Transverse colon (tissue), 4 donors: ENCODE results near the gene TMC7. TPM values are rescaled to one million over a fixed set of nuclear protein-coding genes. Genes with fewer than 3 reads are reported as not detected.
A peak's percentile ranks its signal among the peaks of the same experiment; 100 is the strongest.

ENCODE experiments used
- DNase-seq: peaks from one replicate; pipeline ENCODE4 v3.0.0-alpha.2; 2019
- H3K27ac ChIP-seq, 4 donors: fragments of 200-600 bp; sonication (generic); 2 replicates each; pipeline ENCODE4 v1.5.1; 2016 to 2018; ENCODE audit warnings: inconsistent platforms in 4 of 4
- H3K27me3 ChIP-seq: fragments of 200-600 bp; sonication (generic); 2 replicates; pipeline ENCODE4 v1.5.1; 2017; ENCODE audit warnings: inconsistent platforms
- H3K36me3 ChIP-seq, 4 donors: fragments of 200-600 bp; sonication (generic); 2 replicates each; pipeline ENCODE4 v1.5.1; 2017 to 2019; ENCODE audit warnings: inconsistent platforms in 4 of 4
- H3K4me1 ChIP-seq, 4 donors: fragments of 200-600 bp; sonication (generic); 2 replicates each; pipeline ENCODE4 v1.5.1; 2017 to 2020; ENCODE audit warnings: inconsistent platforms in 4 of 4
- H3K4me3 ChIP-seq, 4 donors: fragments of 200-600 bp; sonication (generic); 1 replicate in 1 of 4; 2 replicates in 3 of 4; pipeline versions ENCODE4 v1.5.1 to v1.6.1; 2017 to 2019; ENCODE audit warnings: inconsistent platforms in 4 of 4
- H3K9me3 ChIP-seq, 2 donors: fragments of 200-600 bp; sonication (generic); 2 replicates each; pipeline ENCODE4 v1.5.1; 2017 to 2019; ENCODE audit warnings: inconsistent platforms in 2 of 2
- EP300 ChIP-seq: sonication (generic); formaldehyde crosslinking; IDR thresholded peaks from one replicate; pipeline ENCODE4 v1.6.1; 2017; ENCODE audit warnings: antibody characterized with exemption, low read depth
- POLR2A ChIP-seq: fragments of 450-650 bp; IDR thresholded peaks from one replicate; pipeline ENCODE4 v1.6.1; 2016; ENCODE audit warnings: antibody characterized with exemption, mild to moderate bottlenecking, moderate library complexity
- POLR2AphosphoS5 ChIP-seq, 3 donors: sonication (generic); formaldehyde crosslinking; IDR thresholded peaks; one replicate each; pipeline ENCODE4 v1.6.1; 2016; ENCODE audit warnings: antibody characterized with exemption in 3 of 3
- WGBS, 2 donors: methylation state at CpG; one replicate each; pipeline ENCODE4 v1.1.5; 2018; ENCODE audit warnings: low coverage in 1 of 2; 5-methylcytosine and 5-hydroxymethylcytosine counted together
- in situ Hi-C, 4 donors: fragments of 200-750 bp; cut with MboI; loops; one replicate each; pipeline versions ENCODE4 v1.15.0 to v1.15.1; 2017; ENCODE audit warnings: low sequenced_read_pairs in 3 of 4, low pct_ligation_motif_present in 1 of 4, low pct_unique_long_range_greater_than_20kb in 1 of 4
- intact Hi-C: fragments of 100-400 bp; cut with DNase I; formaldehyde crosslinking; loops from one replicate; pipeline ENCODE4 v1.15.1; 2023; ENCODE audit warnings: low total_unique reads
- total RNA-seq, 4 donors: library from RNA; depleted of rRNA; stranded (reverse); fragments of >200 nt; gene quantifications; one replicate each; pipeline ENCODE4 v1.1.0, GENCODE V29; 2016
- TF ChIP-seq, protein P1 (sequence below), 5 experiments: fragments of 200-600 bp in 3 of 5; fragments of 450-650 bp in 2 of 5; sonication (generic) in 3 of 5; IDR thresholded peaks; 1 replicate in 2 of 5; 2 replicates in 3 of 5; pipeline ENCODE4 v1.5.1; 2016 to 2017; ENCODE audit warnings: antibody characterized with exemption in 5 of 5, inconsistent platforms in 3 of 5, mild to moderate bottlenecking in 2 of 5, moderate library complexity in 1 of 5

Gene TMC7
- total RNA-seq, 4 donors from 2014 or later: 4.4 to 9.7 (median 6.2) TPM

- intact Hi-C loops: no loop called here
- Histone ChIP-seq H3K36me3 (no peaks in the 10 kb centered on the region), H3K27me3 (no peaks in the 10 kb centered on the region), H3K4me3 (no peak overlapping the region), H3K27ac (no peak overlapping the region), H3K9me3 (no peaks in the 10 kb centered on the region), H3K4me1 (peaks cover 0 to 6% (median 0%) of the 10 kb centered on the region in 4 donors)
- DNase-seq: no peak
- 86 to 90% methylated on average over 12 to 15 of the region's 15 CpGs for WGBS, 2 donors
- TF ChIP-seq POLR2AphosphoS5 (IDR thresholded peaks at IDR 0.05) (no peak), POLR2A (no peak), EP300 (no peak)
- TF ChIP-seq, protein P1, sequence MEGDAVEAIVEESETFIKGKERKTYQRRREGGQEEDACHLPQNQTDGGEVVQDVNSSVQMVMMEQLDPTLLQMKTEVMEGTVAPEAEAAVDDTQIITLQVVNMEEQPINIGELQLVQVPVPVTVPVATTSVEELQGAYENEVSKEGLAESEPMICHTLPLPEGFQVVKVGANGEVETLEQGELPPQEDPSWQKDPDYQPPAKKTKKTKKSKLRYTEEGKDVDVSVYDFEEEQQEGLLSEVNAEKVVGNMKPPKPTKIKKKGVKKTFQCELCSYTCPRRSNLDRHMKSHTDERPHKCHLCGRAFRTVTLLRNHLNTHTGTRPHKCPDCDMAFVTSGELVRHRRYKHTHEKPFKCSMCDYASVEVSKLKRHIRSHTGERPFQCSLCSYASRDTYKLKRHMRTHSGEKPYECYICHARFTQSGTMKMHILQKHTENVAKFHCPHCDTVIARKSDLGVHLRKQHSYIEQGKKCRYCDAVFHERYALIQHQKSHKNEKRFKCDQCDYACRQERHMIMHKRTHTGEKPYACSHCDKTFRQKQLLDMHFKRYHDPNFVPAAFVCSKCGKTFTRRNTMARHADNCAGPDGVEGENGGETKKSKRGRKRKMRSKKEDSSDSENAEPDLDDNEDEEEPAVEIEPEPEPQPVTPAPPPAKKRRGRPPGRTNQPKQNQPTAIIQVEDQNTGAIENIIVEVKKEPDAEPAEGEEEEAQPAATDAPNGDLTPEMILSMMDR (IDR thresholded peaks at IDR 0.05): no peak
- in situ Hi-C loops: loop anchor here (5.0 to 25.0 kb wide), 4 partner anchors 78 to 418 kb away; partner anchors contain the start of genes CCP110 (in 2 of the 4) and GDE1 (in 2 of the 4)
Measured at GRCh38 chr16:19093631-19094541, 110.2 kb downstream of the TMC7 start.

- H3K9me3 ChIP-seq: no peaks in the 10 kb centered on the region
- TF ChIP-seq, protein P1 (IDR thresholded peaks at IDR 0.05): no peak
- no peak for TF ChIP-seq EP300
- TF ChIP-seq POLR2AphosphoS5 (IDR thresholded peaks at IDR 0.05): no peak
- WGBS, 2 donors: 58 to 70% methylated on average over 10 to 11 of the region's 11 CpGs
- H3K4me3 ChIP-seq: no peak overlapping the region
- H3K4me1 ChIP-seq: peaks cover 0 to 6% (median 0%) of the 10 kb centered on the region in 4 donors
- in situ Hi-C loops (loop anchor here (5.0 to 25.0 kb wide), 4 partner anchors 78 to 418 kb away; partner anchors contain the start of genes CCP110 (in 2 of the 4) and GDE1 (in 2 of the 4)), intact Hi-C loops (no loop called here)
- no peaks in the 10 kb centered on the region for H3K36me3 ChIP-seq
- DNase-seq: peak; percentile 50
- H3K27me3 ChIP-seq: no peaks in the 10 kb centered on the region
- no peak overlapping the region for H3K27ac ChIP-seq
Measured at GRCh38 chr16:19094542-19095365, 111.0 kb downstream of the TMC7 start.

DNA sequence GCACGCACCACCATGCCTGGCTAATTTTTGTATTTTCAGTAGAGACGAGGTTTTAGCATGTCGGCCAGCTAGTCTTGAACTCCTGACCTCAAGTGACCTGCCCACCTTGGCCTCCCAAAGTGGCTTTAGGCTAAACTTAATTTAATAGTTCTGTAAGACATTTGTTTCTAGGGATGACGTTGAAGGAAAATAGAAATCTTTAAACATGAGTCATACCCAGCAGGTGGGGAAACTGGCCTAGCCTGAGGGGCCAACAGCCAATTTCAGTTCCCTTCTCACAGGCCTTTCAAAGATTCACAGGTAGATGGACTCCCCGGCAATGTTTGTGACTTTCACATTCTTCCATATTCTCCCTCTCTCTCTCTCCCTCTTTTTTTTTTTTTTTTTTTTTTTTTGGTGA, 111.9 kb downstream of the TMC7 start:
- WGBS, 2 donors: 78 to 89% methylated on average over 3 to 5 of the region's 5 CpGs
- H3K27me3 ChIP-seq: no peaks in the 10 kb centered on the region
- no peak overlapping the region for H3K27ac ChIP-seq
- peaks cover 0 to 6% (median 0%) of the 10 kb centered on the region in 4 donors for H3K4me1 ChIP-seq
- no peaks in the 10 kb centered on the region for H3K36me3 ChIP-seq
- no peak overlapping the region for H3K4me3 ChIP-seq
- no peak for DNase-seq
- no peaks in the 10 kb centered on the region for H3K9me3 ChIP-seq
- in situ Hi-C loops (loop anchor here (10.0 to 25.0 kb wide), 3 partner anchors 392 to 417 kb away; partner anchors contain the start of genes CCP110 (in 2 of the 4) and GDE1 (in 2 of the 4)), intact Hi-C loops (no loop called here)
- no peak for TF ChIP-seq POLR2A

- Histone ChIP-seq H3K9me3 (no peaks in the 10 kb centered on the region), H3K4me1 (peaks cover 0 to 6% (median 0%) of the 10 kb centered on the region in 4 donors), H3K27me3 (no peaks in the 10 kb centered on the region), H3K4me3 (no peak overlapping the region), H3K27ac (no peak overlapping the region), H3K36me3 (no peaks in the 10 kb centered on the region)
- TF ChIP-seq EP300: no peak
- TF ChIP-seq, protein P1 (IDR thresholded peaks at IDR 0.05): no peak
- TF ChIP-seq POLR2A: no peak
- no peak for TF ChIP-seq POLR2AphosphoS5 (IDR thresholded peaks at IDR 0.05)
- DNase-seq: no peak
- intact Hi-C loops (no loop called here), in situ Hi-C loops (loop anchor here (10.0 to 25.0 kb wide), 3 partner anchors 389 to 414 kb away; partner anchors contain the start of genes CCP110 (in 2 of the 4) and GDE1 (in 2 of the 4))
- WGBS, 2 donors: 80% methylated on average over 1 of the region's 1 CpG; no CpG with 5 or more reads in 1 of the 2 donors
Measured at GRCh38 chr16:19098173-19098572, 114.4 kb downstream of the TMC7 start.
